SU-DHL-6 (cell line): Measurements from ENCODE around the gene COQ8B.

ENCODE experiments used
- H2AFZ ChIP-seq: fragments of 200-600 bp; sonication (generic); 2 replicates; pipeline ENCODE4 v1.6.1; 2014; ENCODE audit warnings: low read depth, mild to moderate bottlenecking, moderate library complexity, mixed read lengths, antibody characterized with exemption, low read length; ENCODE audit not compliant: severe bottlenecking
- H3F3A ChIP-seq: fragments of 200-600 bp; shearing (Covaris generic); 2 replicates; pipeline ENCODE4 v1.6.0; 2016; ENCODE audit warnings: antibody characterized with exemption, mild to moderate bottlenecking; ENCODE audit not compliant: insufficient read depth
- H3K27ac ChIP-seq: fragments of 200-600 bp; sonication (generic); 2 replicates; pipeline ENCODE4 v1.5.1; 2016; ENCODE audit warnings: low read depth, mild to moderate bottlenecking, low read length, moderate library complexity, mixed read lengths
- H3K27me3 ChIP-seq: fragments of 200-600 bp; sonication (generic), shearing (Covaris generic); 2 replicates; pipeline ENCODE4 v1.6.0; 2014; ENCODE audit warnings: mild to moderate bottlenecking, low read length
- H3K36me3 ChIP-seq: fragments of 200-600 bp; sonication (generic); 2 replicates; pipeline ENCODE4 v1.6.1; 2014; ENCODE audit warnings: mild to moderate bottlenecking, low read length, mixed read lengths
- H3K4me2 ChIP-seq: fragments of 300-600, 200-600 bp; shearing (Covaris generic), sonication (generic); 2 replicates; pipeline ENCODE4 v1.6.0; 2014; ENCODE audit warnings: low read length, low read depth, mild to moderate bottlenecking; ENCODE audit not compliant: poor library complexity, severe bottlenecking
- H3K4me3 ChIP-seq: fragments of 200-600 bp; sonication (generic); 2 replicates; pipeline ENCODE4 v1.5.1; 2014; ENCODE audit warnings: antibody characterized with exemption, low read length, mild to moderate bottlenecking, mixed read lengths; ENCODE audit not compliant: insufficient read depth, poor library complexity, severe bottlenecking
- H3K79me2 ChIP-seq: fragments of 200-600 bp; sonication (generic); 2 replicates; pipeline ENCODE4 v1.6.1; 2014; ENCODE audit warnings: mild to moderate bottlenecking, low read length, moderate library complexity; ENCODE audit not compliant: insufficient read depth
- H3K9ac ChIP-seq: fragments of 200-600 bp; sonication (generic); 2 replicates; pipeline ENCODE4 v1.7.0; 2014; ENCODE audit warnings: mild to moderate bottlenecking, low read length
- H3K9me2 ChIP-seq: fragments of 200-600 bp; sonication (generic); replicated peaks from 2 replicates; pipeline ENCODE4 v1.6.1; 2014; ENCODE audit warnings: low read length; ENCODE audit not compliant: insufficient read depth
- H3K9me3 ChIP-seq: fragments of 200-600 bp; sonication (generic); 2 replicates; pipeline ENCODE4 v1.6.1; 2014; ENCODE audit warnings: low read length, mixed read lengths; ENCODE audit not compliant: insufficient read depth
- H4K20me1 ChIP-seq: fragments of 200-600 bp; sonication (generic); 2 replicates; pipeline ENCODE4 v1.6.1; 2014; ENCODE audit warnings: low read depth, mild to moderate bottlenecking, antibody characterized with exemption, low read length, moderate library complexity, mixed read lengths
- CTCF ChIP-seq: fragments of 200-600 bp; sonication (generic); IDR thresholded peaks from one replicate; pipeline ENCODE4 v1.5.1; 2017; ENCODE audit warnings: antibody characterized with exemption, mild to moderate bottlenecking, low read length, moderate library complexity; ENCODE audit not compliant: insufficient read depth, poor library complexity, severe bottlenecking
- EZH2phosphoT487 ChIP-seq: fragments of 200-600 bp; sonication (generic), shearing (Covaris generic); conservative IDR thresholded peaks from 2 replicates; pipeline ENCODE4 v1.6.1; 2018; ENCODE audit warnings: mild to moderate bottlenecking, antibody characterized with exemption, low read length, moderate library complexity, mixed read lengths

The COQ8B gene

GRCh38 chr19:40686882-40687524 lies 29.7 kb downstream of the COQ8B start:
- no peak overlapping the region for H3K9ac ChIP-seq
- H3K27ac ChIP-seq = no peak overlapping the region
- H2AFZ ChIP-seq = no peak overlapping the region
- no peaks in the 10 kb centered on the region for H3K9me2 ChIP-seq
- no peaks in the 10 kb centered on the region for H3K9me3 ChIP-seq
- H3F3A ChIP-seq = no peaks in the 10 kb centered on the region
- H3K79me2 ChIP-seq = no peaks in the 10 kb centered on the region
- TF ChIP-seq CTCF = no peak
- no peak overlapping the region for H3K4me3 ChIP-seq
- H3K36me3 ChIP-seq = no peaks in the 10 kb centered on the region
- H4K20me1 ChIP-seq = no peaks in the 10 kb centered on the region
- H3K27me3 ChIP-seq = no peaks in the 10 kb centered on the region
- H3K4me2 ChIP-seq = no peak overlapping the region

GRCh38 chr19:40685563-40685962 lies 31.1 kb downstream of the COQ8B start:
- no peak overlapping the region for H3K9ac ChIP-seq
- no peaks in the 10 kb centered on the region for H4K20me1 ChIP-seq
- no peaks in the 10 kb centered on the region for H3K36me3 ChIP-seq
- H3K4me3 ChIP-seq = no peak overlapping the region
- no peak overlapping the region for H3K4me2 ChIP-seq
- no peaks in the 10 kb centered on the region for H3K79me2 ChIP-seq
- no peaks in the 10 kb centered on the region for H3K9me2 ChIP-seq
- TF ChIP-seq CTCF = no peak
- no peak for TF ChIP-seq EZH2phosphoT487
- no peaks in the 10 kb centered on the region for H3K9me3 ChIP-seq
- H2AFZ ChIP-seq = no peak overlapping the region
- H3F3A ChIP-seq = no peaks in the 10 kb centered on the region
- no peaks in the 10 kb centered on the region for H3K27me3 ChIP-seq
- no peak overlapping the region for H3K27ac ChIP-seq

GRCh38 chr19:40685016-40685526 lies 31.6 kb downstream of the COQ8B start:
- Histone ChIP-seq H3K36me3 (no peaks in the 10 kb centered on the region), H3K9ac (no peak overlapping the region), H3K9me3 (no peaks in the 10 kb centered on the region)

More at GRCh38 chr19:40685016-40685526, 31.6 kb downstream of the COQ8B start:
- H3K27ac ChIP-seq = no peak overlapping the region
- H3K27me3 ChIP-seq = no peaks in the 10 kb centered on the region
- no peaks in the 10 kb centered on the region for H3K79me2 ChIP-seq
- no peaks in the 10 kb centered on the region for H4K20me1 ChIP-seq
- TF ChIP-seq EZH2phosphoT487 (no peak), CTCF (no peak)
- no peaks in the 10 kb centered on the region for H3F3A ChIP-seq
- H3K9me2 ChIP-seq = no peaks in the 10 kb centered on the region
- H3K4me2 ChIP-seq = no peak overlapping the region
- H2AFZ ChIP-seq = no peak overlapping the region
- no peak overlapping the region for H3K4me3 ChIP-seq
